HepG2 (cell line): ENCODE results near the gene DCUN1D4. TPM values are rescaled to one million over a fixed set of nuclear protein-coding genes. Genes with fewer than 3 reads are reported as not detected.

Experiments used
- polyA plus RNA-seq, 8 experiments: library from polyadenylated mRNA; depleted of rRNA in 3 of 8; stranded (reverse) in 7 of 8; unstranded in 1 of 8; fragments of >200 nt; fragmentation: Illumina TruSeq in 4 of 8; extraction: Trizol in 4 of 8; gene quantifications; 2 replicates each; pipeline versions ENCODE4 v1.2.1 to v1.2.3, GENCODE V29; 2011 to 2016; ENCODE audit warnings: low read depth in 4 of 8, missing spikeins in 1 of 8, mixed read lengths in 1 of 8; ENCODE audit not compliant: insufficient read depth in 1 of 8
- total RNA-seq, 5 experiments: library from RNA; depleted of rRNA; stranded (reverse); fragments of >200 nt; fragmentation: Illumina TruSeq; extraction: Trizol; gene quantifications; 2 replicates each; pipeline ENCODE4 v1.2.3, GENCODE V29; 2016; ENCODE audit warnings: low read depth in 1 of 5

Gene DCUN1D4
- total and polyA plus RNA-seq, 2 of the 13 experiments (the other 11 are each of a cell fraction or from before 2014, with no cell fraction given): 27.9 to 44.4 TPM

Other genes with a start within 250 kb of the DCUN1D4 start
- gene LRRC66, start 177.2 kb downstream of the DCUN1D4 start, total RNA-seq (2016; rRNA removed; fragmentation: Illumina TruSeq; extraction: Trizol): not detected in 2 replicates
- 0.03 TPM in 1 of 2 replicates, not detected in the other for gene LRRC66, start 177.2 kb downstream of the DCUN1D4 start, polyA plus RNA-seq (2011; rRNA removed)
- gene SGCB, start 195.1 kb downstream of the DCUN1D4 start, total RNA-seq (2016; rRNA removed; fragmentation: Illumina TruSeq; extraction: Trizol): 2.2 and 3.6 TPM in 2 replicates
- 4.2 and 4.8 TPM in 2 replicates for gene SGCB, start 195.1 kb downstream of the DCUN1D4 start, polyA plus RNA-seq (2011; rRNA removed)
- gene SPATA18, start 208.2 kb downstream of the DCUN1D4 start, total RNA-seq (2016; rRNA removed; fragmentation: Illumina TruSeq; extraction: Trizol): 13.2 and 13.9 TPM in 2 replicates
- 4.8 and 5.7 TPM in 2 replicates for gene SPATA18, start 208.2 kb downstream of the DCUN1D4 start, polyA plus RNA-seq (2011; rRNA removed)